BJ (cell line): ENCODE measurements around the gene PPP1R3C. TPM values are rescaled to one million over a fixed set of nuclear protein-coding genes. Genes with fewer than 3 reads are reported as not detected.
A peak's percentile ranks its signal among the peaks of the same experiment; 100 is the strongest.

Experiments
- CTCF ChIA-PET: fragments of 350-600 bp; formaldehyde crosslinking; extraction: SDS; loops from one replicate; lab custom pipeline; 2021; ENCODE audit warnings: antibody characterized with exemption, inconsistent platforms; lab: Yijun Ruan, JAX
- POLR2A ChIA-PET: fragments of 300-600 bp; sonication (Branson Sonifier 250); formaldehyde crosslinking; extraction: SDS; loops from one replicate; lab custom pipeline; 2021; ENCODE audit warnings: antibody characterized with exemption; lab: Charles Lee
- DNase-seq: peaks from one replicate; pipeline ENCODE4 v3.0.0-alpha.2; 2011; ENCODE audit warnings: low read depth
- H3K27me3 ChIP-seq: 2 replicates; pipeline ENCODE4 v1.6.0; 2011; ENCODE audit warnings: low read length; ENCODE audit not compliant: control insufficient read depth, insufficient read depth
- H3K36me3 ChIP-seq: 2 replicates; pipeline ENCODE4 v1.5.1; 2011; ENCODE audit warnings: low read length; ENCODE audit not compliant: control insufficient read depth, insufficient read depth
- H3K4me3 ChIP-seq: 2 replicates; pipeline ENCODE4 v1.5.1; 2011; ENCODE audit warnings: low read depth, mild to moderate bottlenecking, control low read depth, low read length
- polyA plus RNA-seq: library from polyadenylated mRNA; depleted of rRNA; stranded (reverse); fragments of >200 nt; gene quantifications from 2 replicates; pipeline ENCODE4 v1.2.3, GENCODE V29; 2011
- TF ChIP-seq, protein P1 (sequence below): IDR thresholded peaks from 2 replicates; pipeline ENCODE4 v1.5.1; 2011; ENCODE audit warnings: low read depth, mild to moderate bottlenecking, control low read depth, inconsistent platforms, low read length, moderate library complexity; ENCODE audit not compliant: insufficient read depth

PPP1R3C gene
- polyA plus RNA-seq, 1 experiment: 33.4 TPM

DNA sequence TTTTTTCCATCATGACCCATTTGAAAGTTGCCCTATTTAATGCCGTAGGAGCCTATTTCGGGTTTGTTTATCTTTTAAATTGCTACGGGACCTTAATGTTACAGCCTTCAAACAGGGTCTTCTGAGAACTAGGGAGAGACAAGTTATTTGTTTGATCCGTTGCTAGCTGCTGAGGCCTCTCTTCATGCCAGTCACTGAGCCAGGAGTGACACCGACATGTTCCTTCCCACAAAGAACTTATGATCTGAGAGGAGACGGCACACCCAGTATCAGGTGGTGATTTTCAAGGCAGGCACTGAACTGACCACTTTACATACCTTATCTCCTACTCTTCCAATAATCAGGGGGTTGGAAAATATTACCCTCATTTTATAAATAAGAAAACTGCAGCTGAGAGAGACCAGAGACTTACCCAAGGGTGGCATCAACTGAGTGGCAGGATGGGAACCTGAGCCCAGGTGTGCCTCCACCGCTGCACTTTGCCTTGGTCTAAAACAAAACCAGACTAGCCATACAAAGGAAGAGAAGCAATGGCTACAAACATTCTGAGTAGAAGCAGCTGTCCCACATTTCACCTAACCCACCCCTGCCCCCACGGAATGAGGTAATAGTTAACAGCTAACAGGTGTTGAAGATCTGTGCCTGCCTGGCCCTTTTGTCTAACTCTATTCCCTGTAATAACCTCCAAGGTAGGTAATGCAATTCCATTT is 40.5 kb downstream of the PPP1R3C start:
- Histone ChIP-seq H3K27me3 (no peaks in the 10 kb centered on the region), H3K36me3 (no peaks in the 10 kb centered on the region), H3K4me3 (no peak overlapping the region)
- CTCF ChIA-PET: interaction anchor here (0.8 to 1.7 kb wide), 3 partner anchors 19 to 41 kb away, joined by 4 to 5 read pairs (median 5); no protein-coding TSS in a partner anchor
- DNase-seq: no peak
- TF ChIP-seq, protein P1, sequence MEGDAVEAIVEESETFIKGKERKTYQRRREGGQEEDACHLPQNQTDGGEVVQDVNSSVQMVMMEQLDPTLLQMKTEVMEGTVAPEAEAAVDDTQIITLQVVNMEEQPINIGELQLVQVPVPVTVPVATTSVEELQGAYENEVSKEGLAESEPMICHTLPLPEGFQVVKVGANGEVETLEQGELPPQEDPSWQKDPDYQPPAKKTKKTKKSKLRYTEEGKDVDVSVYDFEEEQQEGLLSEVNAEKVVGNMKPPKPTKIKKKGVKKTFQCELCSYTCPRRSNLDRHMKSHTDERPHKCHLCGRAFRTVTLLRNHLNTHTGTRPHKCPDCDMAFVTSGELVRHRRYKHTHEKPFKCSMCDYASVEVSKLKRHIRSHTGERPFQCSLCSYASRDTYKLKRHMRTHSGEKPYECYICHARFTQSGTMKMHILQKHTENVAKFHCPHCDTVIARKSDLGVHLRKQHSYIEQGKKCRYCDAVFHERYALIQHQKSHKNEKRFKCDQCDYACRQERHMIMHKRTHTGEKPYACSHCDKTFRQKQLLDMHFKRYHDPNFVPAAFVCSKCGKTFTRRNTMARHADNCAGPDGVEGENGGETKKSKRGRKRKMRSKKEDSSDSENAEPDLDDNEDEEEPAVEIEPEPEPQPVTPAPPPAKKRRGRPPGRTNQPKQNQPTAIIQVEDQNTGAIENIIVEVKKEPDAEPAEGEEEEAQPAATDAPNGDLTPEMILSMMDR: no peak
- POLR2A ChIA-PET: no interaction called here

DNA sequence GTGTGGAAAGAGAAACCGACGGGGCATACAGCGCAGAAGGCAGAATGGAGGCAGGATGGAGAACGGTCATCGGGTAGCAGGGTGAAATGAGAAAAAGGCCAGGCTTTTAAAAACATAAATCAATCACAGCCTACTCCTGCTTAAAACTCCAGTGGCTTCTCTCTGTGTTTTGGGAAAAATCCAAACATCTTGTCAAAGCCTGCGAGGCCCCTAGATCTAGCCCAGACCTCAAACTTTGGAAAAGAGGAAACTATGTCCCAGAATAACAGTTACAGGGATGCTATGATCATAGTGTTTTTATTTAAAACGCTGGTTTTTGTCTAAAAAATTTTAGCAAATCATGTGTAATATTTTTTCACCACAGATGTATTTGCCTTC is 41.1 kb downstream of the PPP1R3C start:
- ChIA-PET POLR2A (interaction anchor here (0.7 to 1.5 kb wide), 2 partner anchors 18 to 41 kb away, joined by 4 to 18 read pairs; partner anchors contain the start of gene PPP1R3C), CTCF (interaction anchor here (1.2 to 1.7 kb wide), 2 partner anchors 19 to 39 kb away, joined by 5 read pairs; no protein-coding TSS in a partner anchor)
- no peaks in the 10 kb centered on the region for H3K36me3 ChIP-seq
- H3K4me3 ChIP-seq: no peak overlapping the region
- no peaks in the 10 kb centered on the region for H3K27me3 ChIP-seq
- no peak for DNase-seq
- TF ChIP-seq, protein P1: no peak

DNA sequence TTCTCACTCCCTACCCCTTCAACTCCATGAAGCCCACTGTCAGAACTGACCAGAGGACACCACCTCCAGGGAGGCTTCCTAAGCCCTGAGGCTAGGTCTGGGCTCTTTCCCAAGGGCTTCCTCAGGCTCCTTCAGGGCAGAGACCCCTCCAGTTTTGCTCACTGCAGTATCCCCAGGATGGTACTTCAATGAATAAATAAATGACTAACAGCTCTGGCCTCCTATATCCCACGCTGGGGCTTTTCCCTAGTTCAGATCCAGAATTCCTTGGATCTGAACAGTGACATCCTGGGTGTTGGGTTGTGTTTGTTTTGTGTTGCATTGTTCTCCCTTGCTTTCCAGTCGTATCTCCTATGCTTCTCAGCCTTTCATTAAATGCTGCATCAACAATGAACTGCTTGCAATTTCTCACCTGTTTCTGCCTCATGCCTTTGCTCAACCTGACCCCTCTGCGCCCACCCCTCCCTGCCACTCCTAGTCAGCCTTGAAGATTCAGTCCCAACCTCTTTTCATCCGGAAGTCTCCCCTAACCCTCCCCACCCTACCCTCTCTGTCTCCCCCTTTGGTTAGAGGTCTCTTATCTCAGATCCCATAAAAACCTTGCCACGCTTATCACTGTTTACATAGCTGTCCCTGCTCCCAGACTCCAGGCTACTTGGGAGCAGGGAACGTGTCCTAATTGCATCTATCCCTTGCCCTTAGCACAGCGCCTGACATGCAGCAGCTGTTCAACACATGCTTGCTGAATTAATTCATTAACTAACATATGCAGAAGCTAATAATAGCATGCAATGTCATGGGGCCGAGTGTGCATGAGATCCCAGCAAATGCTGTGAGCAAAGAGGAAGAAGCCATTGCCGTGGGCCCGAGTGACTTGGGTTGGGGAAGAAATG is 41.7 kb downstream of the PPP1R3C start:
- peak; percentile 61 for DNase-seq
- ChIA-PET POLR2A (interaction anchor here (0.7 to 1.5 kb wide), 2 partner anchors 19 to 42 kb away, joined by 4 to 18 read pairs; partner anchors contain the start of gene PPP1R3C), CTCF (interaction anchor here (1.6 to 1.7 kb wide), 2 partner anchors 10 to 20 kb away, joined by 4 to 5 read pairs; no protein-coding TSS in a partner anchor)
- Histone ChIP-seq H3K36me3 (no peaks in the 10 kb centered on the region), H3K27me3 (no peaks in the 10 kb centered on the region), H3K4me3 (no peak overlapping the region)
- TF ChIP-seq, protein P1: no peak

GRCh38 chr10:91590142-91590903 is 42.5 kb downstream of the PPP1R3C start:
- no peaks in the 10 kb centered on the region for H3K36me3 ChIP-seq
- ChIA-PET POLR2A (interaction anchor here (1.5 kb wide), 1 partner anchor 43 kb away, joined by 4 read pairs; the partner anchor contains the start of gene PPP1R3C), CTCF (interaction anchor here (0.8 to 1.6 kb wide), 2 partner anchors 10 to 61 kb away, joined by 3 to 4 read pairs; no protein-coding TSS in a partner anchor)
- H3K27me3 ChIP-seq: no peaks in the 10 kb centered on the region
- TF ChIP-seq, protein P1: no peak
- DNase-seq: peak; percentile 81
- H3K4me3 ChIP-seq: no peak overlapping the region
